Central memory CD8-positive, alpha-beta T cell (primary cell): ENCODE measurements around the gene LRRK1.
A peak's percentile ranks its signal among the peaks of the same experiment; 100 is the strongest.

Source experiments
- ATAC-seq: fragments of 150-1000 bp; cut with Tn5 transposase; replicated peaks from 2 replicates; pipeline ENCODE4 v1.10.0; 2022; ENCODE audit warnings: mild to moderate bottlenecking, moderate FRiP score, moderate number of reproducible peaks; ENCODE audit not compliant: poor library complexity, severe bottlenecking; ENCODE audit errors: extremely low read depth
- DNase-seq, 2 donors: peaks; one replicate each; pipeline ENCODE4 v3.0.0; 2021; ENCODE audit warnings: low spot score in 2 of 2
- H3K27ac Mint-ChIP-seq: one replicate; pipeline ENCODE4 v1.8.0; 2022; ENCODE audit warnings: low read depth, mild to moderate bottlenecking, moderate library complexity, mixed read lengths
- H3K27me3 Mint-ChIP-seq: one replicate; pipeline ENCODE4 v1.8.0; 2022; ENCODE audit warnings: mixed read lengths
- H3K36me3 Mint-ChIP-seq: one replicate; pipeline ENCODE4 v1.8.0; 2022; ENCODE audit warnings: mild to moderate bottlenecking, moderate library complexity, mixed read lengths; ENCODE audit not compliant: insufficient read depth
- H3K4me1 Mint-ChIP-seq: one replicate; pipeline ENCODE4 v1.8.0; 2022; ENCODE audit warnings: mixed read lengths
- H3K4me3 Mint-ChIP-seq: one replicate; pipeline ENCODE4 v1.8.0; 2022; ENCODE audit warnings: mild to moderate bottlenecking, moderate library complexity, mixed read lengths
- H3K9me3 Mint-ChIP-seq: one replicate; pipeline ENCODE4 v1.8.0; 2022; ENCODE audit warnings: mixed read lengths

The LRRK1 gene

GRCh38 chr15:101047301-101047781, 128.2 kb downstream of the LRRK1 start:
- no peaks in the 10 kb centered on the region for H3K4me1 Mint-ChIP-seq

GRCh38 chr15:101048176-101048575, 129.0 kb downstream of the LRRK1 start:
- Mint-ChIP-seq H3K4me1 (no peaks in the 10 kb centered on the region), H3K9me3 (no peaks in the 10 kb centered on the region), H3K27ac (no peak overlapping the region), H3K36me3 (peaks cover 3% of the 10 kb centered on the region), H3K27me3 (peaks cover 29% of the 10 kb centered on the region), H3K4me3 (no peak overlapping the region)
- no peak for DNase-seq
- no peak for ATAC-seq

More at GRCh38 chr15:101047301-101047781, 128.2 kb downstream of the LRRK1 start:
- ATAC-seq (no peak), DNase-seq (no peak)
- H3K9me3 Mint-ChIP-seq: no peaks in the 10 kb centered on the region
- no peak overlapping the region for H3K27ac Mint-ChIP-seq
- peaks cover 38% of the 10 kb centered on the region for H3K27me3 Mint-ChIP-seq
- no peak overlapping the region for H3K4me3 Mint-ChIP-seq
- H3K36me3 Mint-ChIP-seq: peaks cover 3% of the 10 kb centered on the region

GRCh38 chr15:101048581-101049030, 129.4 kb downstream of the LRRK1 start:
- Mint-ChIP-seq H3K27me3 (peaks cover 27% of the 10 kb centered on the region), H3K4me1 (no peaks in the 10 kb centered on the region), H3K9me3 (no peaks in the 10 kb centered on the region), H3K27ac (no peak overlapping the region), H3K4me3 (no peak overlapping the region), H3K36me3 (peaks cover 4% of the 10 kb centered on the region)
- ATAC-seq (no peak), DNase-seq (no peak)

GRCh38 chr15:101049282-101049681, 130.1 kb downstream of the LRRK1 start:
- no peaks in the 10 kb centered on the region for H3K9me3 Mint-ChIP-seq
- no peak overlapping the region for H3K27ac Mint-ChIP-seq
- peaks cover 20% of the 10 kb centered on the region for H3K27me3 Mint-ChIP-seq
- no peaks in the 10 kb centered on the region for H3K4me1 Mint-ChIP-seq
- H3K4me3 Mint-ChIP-seq: no peak overlapping the region
- ATAC-seq (no peak), DNase-seq (no peak)
- H3K36me3 Mint-ChIP-seq: peaks cover 4% of the 10 kb centered on the region

GRCh38 chr15:101049856-101050622, 130.9 kb downstream of the LRRK1 start:
- Mint-ChIP-seq H3K9me3 (no peaks in the 10 kb centered on the region), H3K27me3 (peaks cover 13% of the 10 kb centered on the region), H3K4me1 (no peaks in the 10 kb centered on the region), H3K4me3 (no peak overlapping the region), H3K27ac (no peak overlapping the region), H3K36me3 (peaks cover 5% of the 10 kb centered on the region)
- no peak for ATAC-seq
- peak in 1 of 2 donors; percentile 2 for DNase-seq

- DNase-seq (peak in 1 of 2 donors; percentile 4), ATAC-seq (no peak)
- H3K36me3 Mint-ChIP-seq: peaks cover 7% of the 10 kb centered on the region
- no peaks in the 10 kb centered on the region for H3K9me3 Mint-ChIP-seq
- H3K4me3 Mint-ChIP-seq: no peak overlapping the region
- no peak overlapping the region for H3K27ac Mint-ChIP-seq
- H3K27me3 Mint-ChIP-seq: peaks cover 5% of the 10 kb centered on the region
- no peaks in the 10 kb centered on the region for H3K4me1 Mint-ChIP-seq
These were observed 131.6 kb downstream of the LRRK1 start for GRCh38 chr15:101050623-101051290.

- no peaks in the 10 kb centered on the region for H3K27me3 Mint-ChIP-seq
- no peak overlapping the region for H3K27ac Mint-ChIP-seq
- ATAC-seq: no peak
- DNase-seq: peak in 1 of 2 donors; percentile 10
- H3K4me3 Mint-ChIP-seq: no peak overlapping the region
- peaks cover 7% of the 10 kb centered on the region for H3K36me3 Mint-ChIP-seq
- H3K4me1 Mint-ChIP-seq: no peaks in the 10 kb centered on the region
- no peaks in the 10 kb centered on the region for H3K9me3 Mint-ChIP-seq
These were observed 132.3 kb downstream of the LRRK1 start for GRCh38 chr15:101051291-101052030.

- H3K36me3 Mint-ChIP-seq: peaks cover 7% of the 10 kb centered on the region
- no peak for ATAC-seq
These were observed 133.0 kb downstream of the LRRK1 start for GRCh38 chr15:101052031-101052620.

GRCh38 chr15:101052681-101053121, 133.5 kb downstream of the LRRK1 start:
- no peaks in the 10 kb centered on the region for H3K9me3 Mint-ChIP-seq
- H3K4me1 Mint-ChIP-seq: no peaks in the 10 kb centered on the region
- peaks cover 7% of the 10 kb centered on the region for H3K36me3 Mint-ChIP-seq
- H3K27me3 Mint-ChIP-seq: no peaks in the 10 kb centered on the region
- no peak overlapping the region for H3K27ac Mint-ChIP-seq
- no peak for DNase-seq
- no peak for ATAC-seq
- no peak overlapping the region for H3K4me3 Mint-ChIP-seq

More at GRCh38 chr15:101052031-101052620, 133.0 kb downstream of the LRRK1 start:
- no peaks in the 10 kb centered on the region for H3K9me3 Mint-ChIP-seq
- no peaks in the 10 kb centered on the region for H3K4me1 Mint-ChIP-seq
- no peaks in the 10 kb centered on the region for H3K27me3 Mint-ChIP-seq
- DNase-seq: peak in 1 of 2 donors; percentile 7
- no peak overlapping the region for H3K4me3 Mint-ChIP-seq
- H3K27ac Mint-ChIP-seq: no peak overlapping the region

DNA sequence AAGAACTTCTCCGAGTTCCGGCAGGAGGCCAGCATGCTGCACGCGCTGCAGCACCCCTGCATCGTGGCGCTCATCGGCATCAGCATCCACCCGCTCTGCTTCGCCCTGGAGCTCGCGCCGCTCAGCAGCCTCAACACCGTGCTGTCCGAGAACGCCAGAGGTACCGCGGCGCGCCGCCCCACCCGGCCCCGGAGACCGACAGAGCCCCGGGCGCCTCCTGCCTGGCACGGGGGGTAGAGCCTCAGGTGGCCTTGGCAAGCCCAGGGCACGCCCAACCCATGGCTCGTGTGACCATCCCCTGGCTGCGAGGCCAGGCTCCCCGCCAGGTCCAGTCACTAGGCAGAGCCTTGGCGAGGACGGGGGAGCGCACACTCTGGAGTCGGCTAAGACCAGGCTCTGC, 134.1 kb downstream of the LRRK1 start:
- Mint-ChIP-seq H3K27ac (no peak overlapping the region), H3K9me3 (no peaks in the 10 kb centered on the region), H3K4me3 (no peak overlapping the region), H3K27me3 (no peaks in the 10 kb centered on the region), H3K36me3 (peaks cover 7% of the 10 kb centered on the region), H3K4me1 (no peaks in the 10 kb centered on the region)
- DNase-seq (peak in 1 of 2 donors; percentile 9), ATAC-seq (no peak)

- Mint-ChIP-seq H3K4me3 (no peak overlapping the region), H3K27me3 (no peaks in the 10 kb centered on the region), H3K4me1 (no peaks in the 10 kb centered on the region), H3K9me3 (no peaks in the 10 kb centered on the region), H3K36me3 (peaks cover 7% of the 10 kb centered on the region), H3K27ac (no peak overlapping the region)
- ATAC-seq (no peak), DNase-seq (no peak)
These were observed 135.0 kb downstream of the LRRK1 start for GRCh38 chr15:101054116-101054515.

GRCh38 chr15:101054991-101055390, 135.8 kb downstream of the LRRK1 start:
- H3K9me3 Mint-ChIP-seq: no peaks in the 10 kb centered on the region
- H3K27ac Mint-ChIP-seq: no peak overlapping the region
- no peak overlapping the region for H3K4me3 Mint-ChIP-seq
- H3K36me3 Mint-ChIP-seq: peaks cover 7% of the 10 kb centered on the region
- ATAC-seq (no peak), DNase-seq (no peak)
- no peaks in the 10 kb centered on the region for H3K27me3 Mint-ChIP-seq
- H3K4me1 Mint-ChIP-seq: no peaks in the 10 kb centered on the region
